ENCODE measurements around the gene SPIRE1.
"Not testable (repeated sequence)": the region's sequence is repeated elsewhere in the genome, so short reads cannot be mapped to it uniquely, and the experiment has no call there.

SPIRE1 gene

DNA sequence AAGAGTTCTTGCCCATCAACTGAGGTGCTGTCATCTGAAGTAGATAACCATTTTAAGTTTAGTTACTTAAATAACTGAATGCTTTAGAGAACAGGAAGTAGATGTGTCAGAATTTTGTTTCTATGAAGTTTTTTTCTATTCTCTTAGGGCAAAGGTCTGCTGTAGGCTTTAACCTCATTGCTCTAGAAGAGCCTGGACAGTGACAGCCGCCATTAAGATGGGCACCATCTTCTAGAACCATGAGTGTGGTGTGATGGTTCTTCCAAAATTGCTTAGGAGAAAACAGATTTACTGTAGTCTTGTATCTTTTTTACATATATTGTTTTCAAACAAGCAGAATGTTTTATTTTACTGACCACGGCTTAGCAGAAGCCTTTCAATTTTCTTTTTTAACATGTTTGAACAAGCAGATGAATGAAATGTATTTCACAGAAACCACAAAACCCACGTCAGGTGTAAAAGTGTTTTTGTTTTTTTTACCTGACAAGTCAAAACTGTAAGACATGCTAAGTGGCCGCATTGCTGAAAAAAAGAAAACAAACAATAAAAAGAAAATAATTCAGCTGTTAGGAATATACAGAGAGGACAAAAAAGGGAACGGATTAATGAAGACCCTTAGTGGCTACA, 172.3 kb downstream of the SPIRE1 start:
- no peak for ATAC-seq
- no peak for DNase-seq
- Mint-ChIP-seq H3K4me1 (no peaks in the 10 kb centered on the region), H3K27me3 (peaks cover 3% of the 10 kb centered on the region), H3K36me3 (ENCODE audit: low read depth) (no peaks in the 10 kb centered on the region), H3K9me3 (no peaks in the 10 kb centered on the region), H3K4me3 (no peak overlapping the region), H3K27ac (no peak overlapping the region)

DNA sequence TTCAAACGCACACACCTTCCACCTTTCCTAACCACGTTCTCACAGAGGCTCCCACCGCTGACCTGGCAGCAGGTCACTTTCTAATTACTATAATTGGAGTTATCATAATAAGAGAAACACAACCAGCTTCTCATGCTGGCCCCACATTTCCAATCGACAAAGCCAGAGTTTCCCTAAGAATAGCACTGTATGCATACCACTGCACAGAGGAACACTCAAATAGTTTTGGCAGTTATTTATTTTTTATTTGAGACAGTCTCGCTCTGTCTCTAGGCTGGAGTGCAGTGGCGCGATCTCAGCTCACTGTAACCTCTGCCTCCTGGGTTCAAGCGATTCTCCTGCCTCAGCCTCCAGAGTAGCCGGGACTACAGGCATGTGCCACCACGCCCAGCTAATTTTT, 176.0 kb downstream of the SPIRE1 start:
- not testable (repeated sequence) for H3K27ac Mint-ChIP-seq; H3K9me3 Mint-ChIP-seq; H3K4me3 Mint-ChIP-seq; DNase-seq; ATAC-seq; H3K27me3 Mint-ChIP-seq; H3K36me3 Mint-ChIP-seq (ENCODE audit: low read depth); H3K4me1 Mint-ChIP-seq

DNA sequence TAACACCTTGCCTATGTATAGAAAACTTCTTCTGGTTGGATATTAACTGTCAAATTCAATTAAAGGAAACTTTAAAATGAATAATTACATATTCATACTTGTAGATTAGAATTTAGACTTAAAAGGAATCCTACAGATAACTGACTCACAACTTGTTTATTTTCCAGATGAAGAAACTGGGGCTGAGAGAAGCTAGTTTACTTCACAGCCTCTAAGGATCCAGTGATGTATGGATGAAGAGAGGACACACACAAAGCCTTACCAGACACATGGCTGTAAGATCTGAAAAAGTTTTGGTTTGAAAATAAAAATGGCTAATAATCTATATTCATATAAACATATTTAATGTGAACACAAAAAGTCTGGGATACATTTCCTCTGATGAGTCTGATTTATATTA, 177.9 kb downstream of the SPIRE1 start:
- Mint-ChIP-seq H3K4me1 (no peaks in the 10 kb centered on the region), H3K36me3 (ENCODE audit: low read depth) (no peaks in the 10 kb centered on the region), H3K4me3 (no peak overlapping the region), H3K9me3 (no peaks in the 10 kb centered on the region), H3K27me3 (no peaks in the 10 kb centered on the region), H3K27ac (no peak overlapping the region)
- DNase-seq = no peak
- ATAC-seq = no peak

DNA sequence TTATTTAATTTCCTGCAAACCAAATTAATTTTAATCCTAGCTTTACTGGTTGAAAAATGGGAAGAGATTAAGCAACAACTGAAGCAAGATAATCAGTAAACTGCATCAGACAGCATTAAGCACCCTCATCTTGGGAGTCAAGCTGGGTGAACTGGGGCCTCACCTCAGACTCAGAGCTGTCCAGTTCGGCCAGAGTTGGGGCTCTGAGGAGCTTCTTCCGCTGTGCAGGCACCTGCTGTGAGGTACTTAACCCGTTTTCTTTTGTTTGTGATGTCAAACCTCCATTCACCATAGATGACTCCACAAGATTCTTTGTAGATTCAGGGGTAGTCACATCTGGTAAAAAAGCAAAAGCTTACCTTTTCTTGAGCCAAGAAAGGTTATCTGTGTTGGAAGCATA, 178.4 kb downstream of the SPIRE1 start:
- no peak for ATAC-seq
- no peaks in the 10 kb centered on the region for H3K4me1 Mint-ChIP-seq
- H3K4me3 Mint-ChIP-seq = no peak overlapping the region
- H3K9me3 Mint-ChIP-seq = no peaks in the 10 kb centered on the region
- DNase-seq = no peak
- no peaks in the 10 kb centered on the region for H3K27me3 Mint-ChIP-seq
- H3K27ac Mint-ChIP-seq = no peak overlapping the region
- no peaks in the 10 kb centered on the region for H3K36me3 Mint-ChIP-seq (ENCODE audit: low read depth)

- no peaks in the 10 kb centered on the region for H3K27me3 Mint-ChIP-seq
Measured at GRCh38 chr18:12478269-12479047, 179.4 kb downstream of the SPIRE1 start.

GRCh38 chr18:12477606-12478005, 180.3 kb downstream of the SPIRE1 start:
- no peaks in the 10 kb centered on the region for H3K27me3 Mint-ChIP-seq
- no peak for ATAC-seq

More at GRCh38 chr18:12478269-12479047, 179.4 kb downstream of the SPIRE1 start:
- peak; percentile 40 for ATAC-seq
- Mint-ChIP-seq H3K4me3 (no peak overlapping the region), H3K27ac (no peak overlapping the region), H3K9me3 (no peaks in the 10 kb centered on the region), H3K36me3 (ENCODE audit: low read depth) (no peaks in the 10 kb centered on the region), H3K4me1 (no peaks in the 10 kb centered on the region)
- no peak for DNase-seq

DNA sequence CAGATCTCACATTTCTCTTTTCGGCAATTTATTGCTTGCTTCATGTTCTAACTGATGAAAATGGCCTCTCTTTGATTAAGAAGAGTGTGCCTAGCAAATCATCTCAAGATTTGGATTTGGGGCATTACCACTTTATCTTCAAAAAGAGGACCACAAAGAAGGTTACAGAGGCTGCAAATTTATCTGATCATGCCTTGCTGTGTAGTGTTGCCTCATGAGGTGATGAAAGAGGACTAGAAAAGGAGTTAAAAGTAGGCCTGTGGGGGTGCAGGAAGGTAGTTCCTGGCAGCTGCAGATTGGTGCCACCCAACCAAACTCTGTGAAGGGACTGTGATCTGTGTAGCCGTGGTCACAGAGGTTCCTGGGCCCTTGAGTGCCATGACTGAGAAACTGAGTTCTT, 181.0 kb downstream of the SPIRE1 start:
- H3K9me3 Mint-ChIP-seq = no peaks in the 10 kb centered on the region
- no peaks in the 10 kb centered on the region for H3K4me1 Mint-ChIP-seq
- no peak for DNase-seq
- H3K4me3 Mint-ChIP-seq = no peak overlapping the region
- ATAC-seq = no peak
- no peaks in the 10 kb centered on the region for H3K36me3 Mint-ChIP-seq (ENCODE audit: low read depth)
- no peak overlapping the region for H3K27ac Mint-ChIP-seq
- H3K27me3 Mint-ChIP-seq = no peaks in the 10 kb centered on the region

More at GRCh38 chr18:12477606-12478005, 180.3 kb downstream of the SPIRE1 start:
- Mint-ChIP-seq H3K27ac (no peak overlapping the region), H3K9me3 (no peaks in the 10 kb centered on the region), H3K4me1 (no peaks in the 10 kb centered on the region), H3K36me3 (ENCODE audit: low read depth) (no peaks in the 10 kb centered on the region), H3K4me3 (no peak overlapping the region)
- no peak for DNase-seq

- H3K36me3 Mint-ChIP-seq (ENCODE audit: low read depth) = no peaks in the 10 kb centered on the region
- H3K27me3 Mint-ChIP-seq = no peaks in the 10 kb centered on the region
- H3K9me3 Mint-ChIP-seq = no peaks in the 10 kb centered on the region
- no peak overlapping the region for H3K4me3 Mint-ChIP-seq
- no peak for DNase-seq
- H3K27ac Mint-ChIP-seq = no peak overlapping the region
- H3K4me1 Mint-ChIP-seq = no peaks in the 10 kb centered on the region
- ATAC-seq = no peak
Measured at GRCh38 chr18:12474876-12475275, 183.0 kb downstream of the SPIRE1 start.

- no peak overlapping the region for H3K27ac Mint-ChIP-seq
- H3K4me1 Mint-ChIP-seq = no peaks in the 10 kb centered on the region
- no peak overlapping the region for H3K4me3 Mint-ChIP-seq
- H3K27me3 Mint-ChIP-seq = no peaks in the 10 kb centered on the region
- ATAC-seq = no peak
- H3K36me3 Mint-ChIP-seq (ENCODE audit: low read depth) = no peaks in the 10 kb centered on the region
- DNase-seq = no peak
- H3K9me3 Mint-ChIP-seq = no peaks in the 10 kb centered on the region
Measured at GRCh38 chr18:12474146-12474545, 183.8 kb downstream of the SPIRE1 start.

- no peaks in the 10 kb centered on the region for H3K36me3 Mint-ChIP-seq (ENCODE audit: low read depth)
- H3K4me1 Mint-ChIP-seq = no peaks in the 10 kb centered on the region
- no peaks in the 10 kb centered on the region for H3K27me3 Mint-ChIP-seq
- ATAC-seq = no peak
- H3K9me3 Mint-ChIP-seq = no peaks in the 10 kb centered on the region
- no peak overlapping the region for H3K27ac Mint-ChIP-seq
- H3K4me3 Mint-ChIP-seq = no peak overlapping the region
- DNase-seq = no peak
Measured at GRCh38 chr18:12470382-12471075, 187.4 kb downstream of the SPIRE1 start.

GRCh38 chr18:12468445-12468844, 189.5 kb downstream of the SPIRE1 start:
- ATAC-seq = no peak

DNA sequence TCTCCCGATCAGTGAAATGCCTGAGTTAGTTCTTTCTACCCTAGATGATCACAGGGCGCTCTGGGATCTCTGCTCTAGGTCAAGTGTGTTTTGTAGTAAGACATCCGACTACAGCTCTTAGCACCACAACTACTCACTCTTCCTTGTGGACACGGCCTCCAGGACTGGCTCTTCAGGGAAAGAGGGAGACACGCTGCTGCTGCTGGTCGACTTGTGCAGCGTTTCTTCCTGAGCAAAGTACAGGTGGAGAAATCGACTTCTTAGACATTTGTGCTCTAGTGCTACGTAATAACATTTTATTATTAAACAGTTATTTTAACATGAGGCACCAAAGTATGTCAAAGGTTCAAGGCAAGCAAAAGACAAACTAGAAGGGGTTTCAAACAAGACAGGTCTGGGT, 193.2 kb downstream of the SPIRE1 start:
- DNase-seq = no peak
- no peaks in the 10 kb centered on the region for H3K4me1 Mint-ChIP-seq
- H3K9me3 Mint-ChIP-seq = no peaks in the 10 kb centered on the region
- no peak overlapping the region for H3K27ac Mint-ChIP-seq
- H3K27me3 Mint-ChIP-seq = no peaks in the 10 kb centered on the region
- H3K36me3 Mint-ChIP-seq (ENCODE audit: low read depth) = no peaks in the 10 kb centered on the region
- H3K4me3 Mint-ChIP-seq = no peak overlapping the region
- ATAC-seq = no peak

More at GRCh38 chr18:12468445-12468844, 189.5 kb downstream of the SPIRE1 start:
- Mint-ChIP-seq H3K27ac (no peak overlapping the region), H3K27me3 (no peaks in the 10 kb centered on the region), H3K4me3 (no peak overlapping the region), H3K9me3 (no peaks in the 10 kb centered on the region), H3K4me1 (no peaks in the 10 kb centered on the region), H3K36me3 (ENCODE audit: low read depth) (no peaks in the 10 kb centered on the region)
- DNase-seq = no peak

DNA sequence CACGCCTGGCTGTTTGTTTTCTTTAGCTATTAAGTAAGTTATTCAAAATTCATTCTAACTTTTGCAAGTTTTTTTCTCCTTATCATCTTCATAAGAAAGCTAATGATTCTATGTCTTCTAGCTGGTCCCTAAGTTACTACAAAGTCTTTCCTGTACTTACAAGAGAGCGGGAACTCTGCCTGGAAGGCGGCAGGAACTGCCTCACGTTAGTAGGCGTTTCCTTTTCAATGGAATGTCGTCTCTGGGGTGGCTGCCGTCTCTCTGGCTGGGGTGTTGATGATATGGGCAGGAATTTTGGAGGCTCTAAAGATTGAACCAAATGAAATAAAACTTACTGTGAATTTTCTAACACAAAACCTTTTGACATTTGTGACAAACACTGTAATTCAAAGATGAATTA, 194.7 kb downstream of the SPIRE1 start:
- DNase-seq (no peak), ATAC-seq (no peak)
- Mint-ChIP-seq H3K4me1 (no peaks in the 10 kb centered on the region), H3K4me3 (no peak overlapping the region), H3K36me3 (ENCODE audit: low read depth) (no peaks in the 10 kb centered on the region), H3K9me3 (no peaks in the 10 kb centered on the region), H3K27me3 (no peaks in the 10 kb centered on the region), H3K27ac (no peak overlapping the region)

GRCh38 chr18:12462242-12462641, 195.7 kb downstream of the SPIRE1 start:
- H3K27ac Mint-ChIP-seq = no peak overlapping the region
- H3K36me3 Mint-ChIP-seq (ENCODE audit: low read depth) = no peaks in the 10 kb centered on the region
- ATAC-seq (no peak), DNase-seq (no peak)
- H3K4me1 Mint-ChIP-seq = no peaks in the 10 kb centered on the region
- no peaks in the 10 kb centered on the region for H3K9me3 Mint-ChIP-seq
- no peak overlapping the region for H3K4me3 Mint-ChIP-seq
- H3K27me3 Mint-ChIP-seq = no peaks in the 10 kb centered on the region

DNA sequence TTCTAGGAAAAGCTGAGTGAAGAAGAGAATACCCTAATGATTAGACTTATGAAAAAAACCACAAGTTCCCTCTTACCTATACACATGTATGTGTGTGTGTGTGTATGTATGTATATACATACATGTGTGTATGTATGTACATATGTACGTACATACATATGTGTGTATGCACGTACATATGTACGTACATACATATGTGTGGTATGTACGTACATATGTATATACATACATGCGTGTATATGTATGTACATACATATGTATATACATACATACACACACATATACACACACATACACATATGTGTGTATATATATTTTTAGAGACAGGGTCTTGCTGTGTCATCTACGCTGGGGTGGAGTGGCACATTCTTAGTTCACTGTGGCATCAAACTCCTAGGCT, 196.6 kb downstream of the SPIRE1 start:
- Mint-ChIP-seq H3K27ac (no peak overlapping the region), H3K4me3 (no peak overlapping the region), H3K27me3 (no peaks in the 10 kb centered on the region), H3K36me3 (ENCODE audit: low read depth) (no peaks in the 10 kb centered on the region), H3K9me3 (no peaks in the 10 kb centered on the region), H3K4me1 (no peaks in the 10 kb centered on the region)
- no peak for DNase-seq
- no peak for ATAC-seq

All from activated naive CD8-positive, alpha-beta T cell treated with anti-CD3 and anti-CD28 coated beads, Interleukin-2, amount 50 U/mL, for 24 hours (primary cell).